Measurements from ENCODE around the gene CCL17. TPM values are rescaled to one million over a fixed set of nuclear protein-coding genes. Genes with fewer than 3 reads are reported as not detected.
A peak's percentile ranks its signal among the peaks of the same experiment; 100 is the strongest.

The CCL17 gene
- total RNA-seq, 1 experiment from 2014 or later: not detected

GRCh38 chr16:57444711-57445110, 40.1 kb downstream of the CCL17 start:
- Mint-ChIP-seq H3K4me1 (ENCODE audit: insufficient read depth, unreplicated experiment) (peaks cover 9% of the 10 kb centered on the region), H3K36me3 (ENCODE audit: insufficient read depth, unreplicated experiment) (peaks cover 28% of the 10 kb centered on the region), H3K27me3 (ENCODE audit: insufficient read depth, unreplicated experiment) (no peaks in the 10 kb centered on the region), H3K9me3 (ENCODE audit: unreplicated experiment) (no peaks in the 10 kb centered on the region), H3K27ac (ENCODE audit: low read depth, unreplicated experiment) (no peak overlapping the region), H3K4me3 (ENCODE audit: unreplicated experiment) (no peak overlapping the region)
- POLR2A ChIA-PET: interaction anchor here (0.7 to 1.6 kb wide), 3 partner anchors 18 to 801 kb away, joined by 3 to 4 read pairs (median 4); partner anchors contain the start of gene POLR2C
- CTCF ChIA-PET: interaction anchor here (1.1 to 6.6 kb wide), 4 partner anchors 17 to 26 kb away, joined by 3 to 52 read pairs (median 8); partner anchors contain the start of gene POLR2C
- intact Hi-C loops (cut with micrococcal nuclease): no loop called here
- no peak for TF ChIP-seq CTCF (IDR thresholded peaks at IDR 0.05; ENCODE audit: unreplicated experiment)
- TSS peak; percentile 1 for BruUV-seq (replicated peaks)
- peak; percentile 72 for DNase-seq (ENCODE audit: unreplicated experiment)

GRCh38 chr16:57445510-57445909, 40.9 kb downstream of the CCL17 start:
- ChIA-PET POLR2A (interaction anchor here (0.7 to 6.4 kb wide), 3 partner anchors 14 to 178 kb away, joined by 3 to 73 read pairs (median 3); partner anchors contain the start of gene POLR2C), CTCF (interaction anchor here (0.6 to 6.6 kb wide), 5 partner anchors 16 to 693 kb away, joined by 3 to 52 read pairs (median 6); partner anchors contain the start of gene POLR2C)
- H3K27me3 Mint-ChIP-seq (ENCODE audit: insufficient read depth, unreplicated experiment): no peaks in the 10 kb centered on the region
- intact Hi-C loops (cut with micrococcal nuclease): no loop called here
- H3K4me3 Mint-ChIP-seq (ENCODE audit: unreplicated experiment): peak overlapping the region; percentile 90
- no peak for DNase-seq (ENCODE audit: unreplicated experiment)
- H3K27ac Mint-ChIP-seq (ENCODE audit: low read depth, unreplicated experiment): no peak overlapping the region
- TF ChIP-seq CTCF (IDR thresholded peaks at IDR 0.05; ENCODE audit: unreplicated experiment): no peak
- peaks cover 9% of the 10 kb centered on the region for H3K4me1 Mint-ChIP-seq (ENCODE audit: insufficient read depth, unreplicated experiment)
- H3K9me3 Mint-ChIP-seq (ENCODE audit: unreplicated experiment): no peaks in the 10 kb centered on the region
- H3K36me3 Mint-ChIP-seq (ENCODE audit: insufficient read depth, unreplicated experiment): peaks cover 28% of the 10 kb centered on the region
- BruUV-seq (replicated peaks): no TSS peak

- peak; percentile 38 for DNase-seq (ENCODE audit: unreplicated experiment)
- Mint-ChIP-seq H3K27ac (ENCODE audit: low read depth, unreplicated experiment) (peak overlapping the region; percentile 97), H3K4me1 (ENCODE audit: insufficient read depth, unreplicated experiment) (peaks cover 9% of the 10 kb centered on the region), H3K9me3 (ENCODE audit: unreplicated experiment) (no peaks in the 10 kb centered on the region), H3K27me3 (ENCODE audit: insufficient read depth, unreplicated experiment) (no peaks in the 10 kb centered on the region), H3K36me3 (ENCODE audit: insufficient read depth, unreplicated experiment) (peaks cover 27% of the 10 kb centered on the region), H3K4me3 (ENCODE audit: unreplicated experiment) (peak overlapping the region; percentile 90)
- no peak for TF ChIP-seq CTCF (IDR thresholded peaks at IDR 0.05; ENCODE audit: unreplicated experiment)
- intact Hi-C loops (cut with micrococcal nuclease): no loop called here
- ChIA-PET POLR2A (interaction anchor here (0.6 to 6.4 kb wide), 28 partner anchors 8 to 260 kb away, joined by 3 to 73 read pairs (median 4); partner anchors contain the start of genes ARL2BP, CCDC102A, POLR2C and PSME3IP1), CTCF (interaction anchor here (0.8 to 6.6 kb wide), 5 partner anchors 13 to 145 kb away, joined by 3 to 52 read pairs (median 6); partner anchors contain the start of genes ADGRG5 and POLR2C)
- no TSS peak for BruUV-seq (replicated peaks)
Observed at GRCh38 chr16:57446531-57447185, 42.1 kb downstream of the CCL17 start.

- peak within 1 kb of the TSS; percentile 97 for H3K27ac Mint-ChIP-seq (ENCODE audit: low read depth, unreplicated experiment)
- TSS peak; percentile 58 for BruUV-seq (replicated peaks)
Observed at GRCh38 chr16:57447186-57447962, 42.8 kb downstream of the CCL17 start, which contains the start of the genes CIAPIN1 and COQ9. CIAPIN1 (minus strand) TSS chr16:57447385; CDS start chr16:57440928, 6,457 bp downstream. COQ9 (plus strand) TSS chr16:57447479; CDS start chr16:57447506, 27 bp downstream.

More at GRCh38 chr16:57447186-57447962, 42.8 kb downstream of the CCL17 start, which contains the start of the genes CIAPIN1 and COQ9:
- CTCF ChIA-PET: interaction anchor here (0.5 to 6.6 kb wide), 5 partner anchors 12 to 95 kb away, joined by 3 to 52 read pairs (median 6); partner anchors contain the start of genes ADGRG5 and POLR2C
- POLR2A ChIA-PET: interaction anchor here (0.6 to 6.4 kb wide), 26 partner anchors 9 to 261 kb away, joined by 3 to 73 read pairs (median 4); partner anchors contain the start of genes ARL2BP, CCDC102A, POLR2C and PSME3IP1
- intact Hi-C loops (cut with micrococcal nuclease): no loop called here
- H3K36me3 Mint-ChIP-seq (ENCODE audit: insufficient read depth, unreplicated experiment): peaks cover 35% of the 10 kb centered on the region
- no peak for TF ChIP-seq CTCF (IDR thresholded peaks at IDR 0.05; ENCODE audit: unreplicated experiment)
- peak; percentile 95 for DNase-seq (ENCODE audit: unreplicated experiment)
- H3K27me3 Mint-ChIP-seq (ENCODE audit: insufficient read depth, unreplicated experiment): no peaks in the 10 kb centered on the region
- H3K9me3 Mint-ChIP-seq (ENCODE audit: unreplicated experiment): no peaks in the 10 kb centered on the region
- peaks cover 9% of the 10 kb centered on the region for H3K4me1 Mint-ChIP-seq (ENCODE audit: insufficient read depth, unreplicated experiment)
- peak within 1 kb of the TSS; percentile 90 for H3K4me3 Mint-ChIP-seq (ENCODE audit: unreplicated experiment)
